GM21529 (cell line): ENCODE data around the gene LSM4.

Experiments
- ATAC-seq: cut with Tn5 transposase; IDR thresholded peaks from one replicate; pipeline ENCODE4 v1.9.1; 2021; ENCODE audit not compliant: unreplicated experiment

Gene LSM4

DNA sequence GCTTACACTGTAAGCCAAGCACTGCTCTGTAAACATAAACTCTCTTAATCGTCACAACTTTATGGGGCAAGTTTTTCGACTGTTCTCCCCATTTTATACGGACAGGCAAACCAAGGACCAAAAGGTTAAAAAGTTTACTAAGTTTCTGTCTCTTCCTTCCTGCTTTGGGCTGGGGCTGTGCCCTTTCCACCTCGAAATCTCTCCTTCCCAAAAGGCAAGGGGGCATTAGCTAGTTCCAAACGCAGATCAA is 43.7 kb downstream of the LSM4 start:
- no peak for ATAC-seq

DNA sequence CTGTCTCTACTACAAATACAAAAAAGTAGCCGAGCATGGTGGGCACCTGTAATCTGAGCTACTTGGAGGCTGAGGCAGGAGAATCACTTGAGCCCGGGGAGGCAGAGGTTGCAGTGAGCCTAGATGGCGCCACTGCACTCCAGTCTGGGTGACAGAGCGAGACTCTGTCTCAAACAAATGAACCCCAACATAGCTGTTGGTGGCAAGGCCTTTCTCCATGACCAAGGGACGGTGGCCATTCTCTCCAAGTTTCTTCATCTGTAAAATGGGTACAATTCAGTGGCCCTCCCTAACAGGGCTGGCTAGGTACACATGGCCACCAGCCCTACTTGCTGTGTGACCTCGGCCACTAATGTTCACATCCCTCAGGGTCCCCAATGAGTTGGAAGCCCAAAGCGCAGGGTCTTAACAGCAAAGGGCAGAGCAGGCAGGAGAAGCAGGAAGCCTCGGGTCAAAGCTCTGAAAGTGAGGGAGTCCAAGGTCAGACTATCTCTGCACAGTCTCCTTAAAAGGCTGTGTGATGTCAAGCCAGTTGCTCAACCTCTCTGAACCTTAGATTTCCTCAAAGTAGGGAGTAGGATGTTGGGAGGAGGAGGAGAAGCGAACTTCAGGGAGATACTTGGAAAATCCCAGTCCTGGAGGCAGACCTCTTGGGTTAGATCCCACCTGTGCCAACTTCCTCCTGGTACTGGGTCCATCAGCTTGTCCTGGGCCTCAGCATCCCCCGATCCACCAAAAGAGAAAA is 44.2 kb downstream of the LSM4 start:
- no peak for ATAC-seq

DNA sequence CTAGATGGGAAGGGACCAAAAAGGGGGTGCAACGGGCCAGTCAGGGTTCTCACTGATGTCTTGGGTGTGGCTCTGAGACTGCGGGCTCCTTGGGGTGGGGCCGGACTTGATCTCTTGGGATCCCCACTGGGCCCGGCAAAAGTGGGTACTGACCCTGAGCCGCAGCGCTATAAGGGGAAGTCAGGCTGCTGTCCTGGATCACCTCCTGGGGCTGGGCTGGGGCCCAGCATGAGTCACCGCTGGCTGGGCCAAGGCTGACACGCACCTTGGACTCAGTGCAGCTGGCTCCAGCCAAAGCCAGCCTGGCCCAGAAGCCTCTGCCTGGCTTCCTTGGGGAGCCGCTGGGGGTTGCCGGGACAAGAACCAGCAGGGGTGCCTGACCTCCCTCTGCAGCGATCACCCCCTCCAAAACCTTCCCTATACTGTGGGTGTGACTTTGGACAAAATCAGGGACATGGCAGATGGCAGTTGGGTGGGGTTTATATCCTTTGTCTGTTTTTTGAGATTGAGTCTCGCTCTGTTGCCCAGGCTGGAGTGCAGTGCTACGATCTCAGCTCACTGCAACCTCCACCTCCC is 48.0 kb downstream of the LSM4 start:
- ATAC-seq = no peak

DNA sequence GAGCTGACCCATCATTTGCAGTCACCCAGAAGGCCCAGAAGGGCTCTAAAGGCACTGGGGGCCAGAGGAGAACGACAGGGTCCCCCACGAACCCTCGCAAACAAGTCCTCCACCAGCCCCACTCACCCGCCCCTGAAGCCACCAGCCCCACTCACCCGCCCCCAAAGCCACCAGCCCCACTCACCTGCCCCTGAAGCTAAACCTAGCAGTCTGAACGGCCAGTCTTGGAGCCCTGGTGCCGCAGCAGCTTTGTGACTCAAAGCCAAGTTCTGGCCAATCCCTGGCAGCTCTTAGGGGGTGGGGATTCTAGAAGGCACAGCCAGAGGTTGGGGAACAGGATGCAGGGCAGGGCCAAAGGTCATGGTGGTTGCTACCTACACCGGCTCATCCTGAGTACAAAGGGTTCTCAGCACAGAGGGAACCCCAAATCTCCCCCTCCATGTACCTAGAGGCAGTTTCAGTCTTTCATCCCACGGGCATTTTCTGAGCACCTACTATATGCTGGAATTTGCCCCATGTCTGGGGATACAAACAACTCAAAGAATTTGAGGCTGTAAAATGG is 48.6 kb downstream of the LSM4 start, which contains the start of gene IQCN:
IQCN (minus strand) TSS at position 234 of the 562 bp plus-strand sequence. CDS start 4,974 bp downstream, outside the sequence.
- ATAC-seq = no peak

DNA sequence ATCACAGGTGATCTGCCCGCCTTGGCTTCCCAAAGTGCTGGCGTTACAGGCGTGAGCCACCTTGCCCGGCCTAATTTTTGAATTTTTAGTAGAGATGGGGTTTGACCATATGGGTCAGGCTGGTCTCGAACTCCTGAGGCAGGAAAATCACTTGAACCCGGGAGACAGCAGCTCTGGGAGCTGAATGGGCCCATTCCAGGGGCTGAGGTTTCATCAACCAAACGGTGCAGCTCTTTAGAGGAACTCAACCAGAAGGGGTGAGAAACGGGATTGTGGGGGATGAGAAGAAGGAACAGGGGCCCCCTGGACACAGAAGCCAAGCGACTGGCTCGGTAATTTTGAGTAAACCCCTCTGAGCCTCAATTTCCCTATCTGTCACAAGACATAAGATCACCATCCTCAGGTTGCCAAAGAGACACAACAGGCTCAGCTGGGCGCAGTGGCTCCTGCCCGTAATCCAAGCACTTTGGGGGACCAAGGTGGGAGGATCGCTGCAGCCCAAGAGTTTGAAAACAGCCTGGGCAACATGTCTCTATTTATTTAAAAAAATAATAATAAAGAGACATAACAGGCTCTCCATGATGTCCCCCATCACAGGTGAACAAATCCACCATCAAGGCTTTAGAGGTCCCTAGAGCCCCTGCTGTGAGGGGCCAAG is 49.2 kb downstream of the LSM4 start:
- no peak for ATAC-seq

DNA sequence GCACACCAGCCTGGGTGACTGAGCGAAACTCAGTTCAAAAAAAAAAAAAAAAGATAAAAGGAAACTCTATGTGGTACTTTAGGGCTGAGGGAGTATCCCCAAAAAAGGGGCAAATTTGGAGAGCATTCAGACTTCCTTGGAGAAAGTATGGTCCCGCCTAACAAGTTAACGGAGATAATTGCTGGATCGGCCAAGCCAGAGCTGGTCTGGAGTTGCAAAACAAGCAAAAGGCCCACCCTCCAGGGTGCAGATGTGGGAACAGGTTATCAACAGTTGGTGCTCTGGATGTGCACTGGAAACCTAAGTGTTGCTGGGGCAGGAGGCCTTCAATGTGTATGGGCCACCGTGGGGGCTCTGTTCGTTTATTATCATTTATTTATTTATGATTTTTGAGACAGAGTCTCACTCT is 51.4 kb downstream of the LSM4 start:
- ATAC-seq = no peak

DNA sequence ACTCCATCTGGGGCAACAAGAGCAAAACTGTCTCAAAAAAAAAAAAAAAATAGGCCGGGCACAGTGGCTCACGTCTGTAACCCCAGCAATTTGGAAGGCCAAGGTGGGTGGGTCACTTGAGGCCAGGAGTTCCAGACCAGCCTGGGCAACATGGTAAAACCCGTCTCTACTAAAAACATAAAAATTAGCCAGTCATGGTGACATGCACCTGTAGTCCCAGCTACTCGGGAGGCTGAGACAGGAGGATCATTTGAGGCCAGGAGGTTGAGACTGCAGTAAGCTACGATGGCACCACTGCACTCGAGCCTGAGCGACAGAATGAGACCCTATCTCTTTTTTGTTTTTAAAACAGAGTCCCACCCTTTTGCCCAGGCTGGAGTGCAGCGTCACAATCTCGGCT is 52.5 kb downstream of the LSM4 start:
- ATAC-seq = no peak

DNA sequence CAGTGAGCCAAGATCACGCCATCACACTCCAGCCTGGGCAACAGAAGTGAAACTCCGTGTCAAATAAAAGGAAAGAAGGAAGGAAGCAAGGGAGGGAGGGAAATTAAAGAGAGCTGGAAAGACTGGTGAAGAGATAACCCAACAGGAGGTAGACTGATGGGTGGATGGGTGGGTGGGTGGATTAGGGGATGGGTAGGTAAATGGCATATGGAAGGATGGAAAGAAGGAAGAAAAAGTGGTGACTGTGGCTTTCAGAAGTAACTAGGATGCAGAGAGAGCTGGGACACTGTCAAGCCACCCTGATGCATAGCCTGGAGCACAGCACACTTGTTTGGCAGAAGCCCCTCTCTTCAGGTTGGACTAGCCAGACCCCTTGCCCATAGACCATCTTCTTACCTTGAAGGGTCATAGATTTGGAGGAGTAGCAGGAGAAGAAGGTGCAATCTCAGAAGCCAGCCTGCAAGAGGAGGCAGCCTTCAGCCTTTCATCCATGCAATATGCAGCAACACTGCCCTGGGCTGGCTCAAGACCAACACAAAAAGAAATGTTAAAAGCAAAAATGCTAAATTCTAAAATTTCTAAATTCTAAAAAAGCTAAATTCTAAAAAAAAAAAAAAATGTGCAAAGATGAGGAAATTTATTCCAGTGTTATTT is 53.7 kb downstream of the LSM4 start:
- ATAC-seq = no peak

DNA sequence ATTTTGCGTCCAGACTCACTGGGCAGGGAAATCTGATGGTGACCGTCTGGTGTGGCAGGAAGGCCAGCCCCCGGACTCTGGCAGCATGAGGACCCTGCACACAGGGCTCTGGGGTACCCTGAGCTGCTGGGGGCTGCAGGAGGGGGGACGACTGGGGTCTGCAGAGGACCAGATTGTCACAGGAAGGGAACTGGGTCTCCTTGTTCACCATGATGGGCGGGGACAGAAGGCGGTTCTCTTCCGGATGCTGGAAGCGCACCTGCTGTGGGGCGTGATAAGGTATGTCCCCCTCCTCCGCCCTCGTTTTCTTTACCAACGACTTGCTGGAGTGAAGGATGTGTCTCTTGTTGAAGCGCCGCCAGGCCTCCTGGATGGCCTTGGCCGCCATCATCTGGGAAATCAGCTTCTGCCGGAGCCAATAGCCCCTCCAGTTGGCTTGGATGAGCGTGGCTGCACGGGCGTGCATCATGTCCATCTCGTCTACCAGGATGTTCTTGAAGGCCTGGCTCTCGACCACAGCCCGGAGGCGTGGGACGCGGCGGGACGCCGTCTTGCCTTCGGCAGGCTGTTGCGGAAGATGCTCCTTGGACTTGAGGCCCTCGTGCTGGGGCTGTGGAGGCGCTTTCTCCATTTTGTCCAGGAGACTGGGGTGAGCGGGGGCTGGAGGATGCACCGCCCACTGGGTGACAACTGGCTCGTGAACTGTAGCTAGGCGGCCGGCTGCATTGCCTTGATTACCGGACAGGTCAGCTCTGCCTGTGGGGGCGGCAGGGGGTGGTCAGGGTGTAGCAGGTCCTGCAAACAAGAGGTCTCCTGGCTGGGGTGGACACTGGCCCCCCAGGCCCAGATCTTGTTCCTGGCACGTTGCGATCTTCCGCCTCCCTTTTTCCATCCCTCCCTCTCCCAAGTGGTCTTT is 55.8 kb downstream of the LSM4 start:
- no peak for ATAC-seq

DNA sequence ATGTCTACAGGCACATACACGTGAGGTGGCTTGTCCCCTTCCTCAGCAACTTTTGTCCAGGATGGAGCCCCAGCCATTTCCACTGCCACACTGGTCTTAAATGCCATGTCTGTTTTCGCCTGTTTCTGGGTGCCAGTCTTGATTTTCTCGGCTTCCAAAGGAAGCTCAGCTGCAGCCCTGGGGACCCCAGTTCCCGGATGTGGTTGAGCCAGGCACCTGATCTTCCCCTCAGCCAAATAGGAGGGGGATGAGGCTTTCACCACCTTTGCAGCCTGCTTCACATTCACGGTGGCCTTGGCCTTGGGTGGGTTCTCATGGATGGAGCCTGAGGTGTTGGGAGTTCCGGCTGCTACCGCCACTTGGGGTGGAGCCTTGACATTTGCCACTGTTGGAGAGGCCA is 57.3 kb downstream of the LSM4 start:
- ATAC-seq = no peak

DNA sequence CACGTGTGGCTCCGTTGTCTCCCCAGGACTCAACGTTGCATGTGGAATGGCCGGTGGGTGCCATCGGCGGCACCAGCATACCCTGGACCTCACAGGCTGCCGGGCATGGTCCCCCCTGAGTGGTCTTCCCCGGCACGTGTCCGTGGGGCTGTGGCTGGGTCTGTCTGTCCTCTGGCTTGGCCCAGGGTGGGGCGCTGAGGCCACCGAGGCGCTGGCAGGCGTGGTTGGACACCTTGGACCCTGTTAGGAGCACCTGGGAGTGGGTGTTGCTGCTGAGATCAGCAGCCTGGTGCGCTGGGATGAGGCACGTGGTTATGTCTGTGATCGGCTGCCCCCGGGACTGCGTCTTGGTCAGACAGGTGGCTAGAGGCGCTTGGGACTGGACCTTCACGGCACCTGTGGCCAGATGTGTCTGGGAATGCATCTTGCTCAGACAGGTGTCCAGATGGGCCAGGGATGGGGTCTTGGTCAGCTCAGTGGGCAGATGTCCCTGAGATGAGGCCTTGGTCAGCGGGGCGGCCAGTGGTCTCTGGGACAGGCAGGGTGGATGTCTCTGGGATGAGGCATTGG is 57.8 kb downstream of the LSM4 start:
- ATAC-seq = no peak

DNA sequence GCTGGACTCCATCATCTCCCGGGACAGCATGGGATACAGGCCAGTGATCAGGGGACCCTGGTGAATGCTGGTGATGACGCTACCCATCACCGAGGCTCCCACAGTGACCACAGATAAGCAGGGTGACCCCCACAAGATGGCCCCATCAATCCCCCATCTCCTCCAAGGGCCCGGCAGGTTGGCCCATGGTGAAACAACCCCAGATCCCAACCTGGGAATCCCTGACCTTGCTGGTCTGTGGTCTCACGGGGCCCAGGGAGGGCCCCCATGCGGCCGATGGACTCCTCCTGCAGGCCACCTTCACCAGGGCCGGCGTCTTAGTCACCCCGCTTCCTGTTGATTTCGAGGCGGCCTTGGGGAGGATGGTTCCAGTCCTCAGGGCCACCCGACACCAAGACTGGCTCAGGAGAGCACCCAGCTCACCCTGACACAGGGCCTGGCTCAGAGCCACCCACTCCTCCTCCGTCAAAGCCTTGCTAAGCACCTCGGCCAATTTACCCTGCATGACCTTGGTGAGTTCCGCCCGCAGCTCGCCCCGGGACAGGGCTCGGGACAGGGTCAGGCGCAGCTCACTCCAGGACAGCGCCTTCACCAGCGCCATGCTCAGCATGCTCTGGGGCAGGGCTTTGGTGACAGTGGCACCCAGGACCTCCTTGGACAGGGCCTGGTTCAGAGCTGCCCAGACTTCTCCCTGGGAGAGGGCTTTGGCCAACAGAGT is 58.6 kb downstream of the LSM4 start:
- ATAC-seq = no peak

DNA sequence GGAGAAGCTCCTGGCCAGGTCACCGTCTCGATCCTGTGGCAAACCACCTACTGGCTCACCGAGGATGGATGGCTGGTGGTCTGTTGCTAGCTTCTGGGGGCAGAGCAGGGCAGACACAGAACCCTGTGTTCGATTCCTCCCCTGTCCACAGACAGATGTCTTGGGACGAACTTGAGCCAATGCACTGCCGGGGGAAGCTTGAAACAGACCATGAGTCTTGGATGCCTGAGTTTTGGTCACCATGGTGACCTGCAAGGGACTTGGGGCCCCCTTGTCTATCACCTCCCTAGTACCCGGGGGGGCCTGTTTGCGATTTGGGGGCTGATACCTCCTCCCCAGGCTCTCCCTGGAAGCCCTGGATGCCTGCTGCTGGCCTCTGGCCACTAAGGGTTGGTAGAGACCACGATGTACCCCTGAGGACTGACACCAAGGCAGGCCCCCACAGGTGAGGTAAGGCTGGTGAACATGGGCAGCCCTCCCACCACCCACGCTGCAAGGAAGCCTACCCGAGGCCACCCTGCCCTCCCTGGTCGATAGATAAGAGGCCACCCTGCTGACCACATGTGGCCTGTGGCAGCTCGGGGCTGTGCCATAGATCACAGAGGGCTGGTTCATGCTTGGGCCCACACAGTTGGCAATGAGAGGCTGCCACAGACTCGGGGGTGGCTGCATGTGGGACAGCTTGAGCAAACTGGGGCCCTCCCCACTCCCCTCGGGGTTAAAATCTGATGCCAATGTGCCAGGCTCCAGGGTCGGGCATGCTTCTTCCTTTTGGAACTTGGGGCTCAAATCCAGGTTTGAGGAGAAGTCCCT is 59.3 kb downstream of the LSM4 start:
- ATAC-seq = no peak

DNA sequence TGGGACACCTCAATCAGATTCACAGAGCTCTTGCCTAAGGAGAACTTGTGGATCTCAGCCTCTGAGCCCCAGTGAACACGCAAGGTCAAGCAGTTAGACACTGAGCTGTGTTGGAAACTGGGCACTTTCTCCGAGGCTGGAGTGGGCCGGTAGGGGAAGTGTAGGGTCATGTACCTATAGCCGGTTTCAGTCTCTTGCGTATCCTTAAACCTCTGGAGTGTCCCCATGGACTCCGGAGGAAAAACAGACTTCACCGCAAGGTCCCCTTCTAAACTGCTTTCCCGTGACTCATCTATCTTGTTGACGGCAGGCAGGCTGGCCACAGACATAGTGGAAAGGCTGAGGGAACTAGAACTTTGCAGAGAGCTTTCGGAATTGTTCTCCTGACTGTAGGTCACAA is 60.0 kb downstream of the LSM4 start:
- no peak for ATAC-seq

DNA sequence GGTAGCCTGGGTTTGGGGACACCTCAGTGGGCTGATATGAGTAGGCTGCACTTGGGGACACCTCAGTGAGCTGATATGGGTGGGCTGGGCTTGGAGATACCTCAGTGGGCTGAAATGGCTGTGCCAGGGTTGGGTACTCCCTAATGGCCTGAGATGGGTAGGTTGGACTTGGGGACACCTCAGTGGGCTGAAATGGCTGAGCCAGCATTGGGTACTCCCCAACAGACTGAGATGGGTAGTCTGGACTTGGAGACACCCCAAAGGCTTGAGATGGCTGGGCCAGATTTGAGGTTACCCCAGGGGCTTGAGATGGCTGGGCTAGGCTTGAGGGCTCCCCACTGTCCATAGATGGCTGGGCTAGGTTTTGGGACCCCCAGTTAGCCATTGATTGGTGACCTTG is 60.7 kb downstream of the LSM4 start:
- no peak for ATAC-seq

DNA sequence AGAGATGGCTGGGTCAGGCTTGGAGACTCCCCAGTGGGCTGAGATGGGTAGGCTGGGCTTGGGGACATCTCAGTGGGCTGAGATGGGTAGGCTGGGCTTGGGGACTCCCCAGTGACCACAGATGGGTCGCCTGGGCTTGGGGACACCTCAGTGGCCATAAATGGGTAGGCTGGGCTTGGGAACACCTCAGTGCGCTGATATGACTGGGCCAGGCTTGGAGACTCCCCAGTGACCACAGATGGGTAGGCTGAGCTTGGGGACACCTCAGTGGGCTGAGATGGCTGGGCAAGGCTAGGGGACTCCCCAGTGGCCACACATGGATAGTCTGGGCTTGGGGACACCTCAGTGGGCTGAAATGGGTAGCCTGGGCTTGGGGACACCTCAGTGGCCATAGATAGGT is 61.4 kb downstream of the LSM4 start:
- no peak for ATAC-seq

DNA sequence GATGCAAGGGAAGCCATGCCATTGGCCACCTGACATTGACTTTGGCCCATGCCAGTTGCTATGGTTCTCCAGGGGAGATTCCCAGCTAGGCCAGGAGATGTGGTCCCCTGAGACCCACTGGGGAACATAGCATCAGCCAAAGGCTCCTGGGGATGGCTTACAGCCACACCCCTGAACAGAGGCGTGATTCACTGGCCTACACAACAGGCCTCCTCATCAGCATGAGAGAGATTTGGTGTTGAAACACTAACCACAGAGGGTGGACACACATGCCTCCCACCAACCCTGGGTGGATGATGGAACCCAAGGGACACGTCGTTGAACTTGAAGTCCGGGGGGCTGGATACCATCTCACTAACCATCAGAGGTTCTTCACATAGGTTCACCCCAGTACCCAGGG is 63.0 kb downstream of the LSM4 start:
- no peak for ATAC-seq

DNA sequence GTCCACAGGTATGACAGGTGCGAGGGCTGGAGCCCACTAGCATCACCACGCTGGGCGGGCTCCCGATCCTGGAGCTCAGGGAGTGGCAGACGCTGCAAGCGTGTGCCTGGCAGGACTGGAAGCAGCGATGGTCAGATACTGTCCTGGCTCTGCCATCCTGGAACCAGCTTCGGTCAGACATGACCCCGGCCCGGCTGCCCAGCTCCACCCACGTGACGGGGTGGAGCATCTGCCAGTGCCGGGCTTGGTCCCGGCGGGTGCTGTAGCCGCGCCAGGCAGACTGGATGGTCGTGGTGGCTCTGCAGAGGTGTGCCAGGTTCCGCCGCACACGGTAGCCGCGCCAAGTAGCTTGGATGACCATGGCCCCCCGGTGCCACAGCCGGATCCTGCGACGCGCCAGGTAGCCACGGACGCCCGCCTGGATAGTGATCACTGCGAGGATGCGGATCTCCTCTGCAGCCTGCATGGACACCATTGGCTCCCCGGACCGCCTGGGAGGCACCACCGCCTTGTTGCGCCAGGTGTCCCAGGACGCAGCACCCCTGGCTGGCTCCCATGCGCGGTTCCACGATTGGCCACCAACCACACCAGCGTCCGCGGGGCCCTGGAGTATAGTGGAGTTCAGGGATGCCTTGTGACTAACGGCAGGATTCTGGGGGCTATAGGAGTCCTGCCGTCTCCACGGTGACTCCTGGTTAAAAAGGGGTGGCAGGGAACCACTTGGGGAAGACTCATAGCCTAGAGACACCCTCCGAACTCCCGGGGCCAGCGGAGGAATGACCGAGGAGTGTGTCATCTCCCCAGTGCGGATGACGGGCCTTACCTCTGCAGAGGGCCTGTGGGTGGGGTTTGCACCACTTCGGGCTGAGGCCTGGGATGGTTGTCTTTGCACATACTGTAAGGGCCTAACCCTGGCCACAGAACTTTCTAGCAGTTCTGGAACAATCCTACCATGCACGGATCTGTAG is 65.1 kb downstream of the LSM4 start:
- no peak for ATAC-seq
